Neural progenitor cell (in vitro differentiated cells): ENCODE measurements around the gene SATB2. TPM values are rescaled to one million over a fixed set of nuclear protein-coding genes. Genes with fewer than 3 reads are reported as not detected.

Experiments
- DNase-seq: peaks from one replicate; pipeline ENCODE4 v3.0.0-alpha.2; 2016; ENCODE audit warnings: low spot score
- H2AFZ ChIP-seq: fragments of 200-600 bp; sonication (generic); replicated peaks from 2 replicates; pipeline ENCODE4 v1.6.1; 2016; ENCODE audit warnings: antibody characterized with exemption
- H3F3A ChIP-seq: fragments of 200-600 bp; sonication (generic); 2 replicates; pipeline ENCODE4 v1.6.1; 2016; ENCODE audit warnings: antibody characterized with exemption, low read depth
- H3K27ac ChIP-seq: fragments of 200-600 bp; sonication (generic); 2 replicates; pipeline ENCODE4 v1.5.1; 2016; ENCODE audit warnings: mild to moderate bottlenecking
- H3K27me3 ChIP-seq: fragments of 200-600 bp; sonication (generic); 2 replicates; pipeline ENCODE4 v1.6.1; 2016; ENCODE audit warnings: mild to moderate bottlenecking, moderate library complexity
- H3K36me3 ChIP-seq: fragments of 200-600 bp; sonication (generic); 2 replicates; pipeline ENCODE4 v1.5.1; 2016
- H3K4me1 ChIP-seq: fragments of 200-600 bp; sonication (generic); 2 replicates; pipeline ENCODE4 v1.6.1; 2016; ENCODE audit warnings: mixed run types
- H3K4me2 ChIP-seq: fragments of 200-600 bp; sonication (generic); 2 replicates; pipeline ENCODE4 v1.6.1; 2016
- H3K4me3 ChIP-seq: fragments of 200-600 bp; sonication (generic); 2 replicates; pipeline ENCODE4 v1.5.1; 2016
- H3K79me2 ChIP-seq: fragments of 200-600 bp; sonication (generic); 2 replicates; pipeline ENCODE4 v1.6.1; 2016; ENCODE audit warnings: low read depth
- H3K9ac ChIP-seq: fragments of 200-600 bp; sonication (generic); 2 replicates; pipeline ENCODE4 v1.6.1; 2016
- H3K9me3 ChIP-seq: fragments of 200-600 bp; sonication (generic); 2 replicates; pipeline ENCODE4 v1.5.1; 2016; ENCODE audit warnings: low read depth
- H4K20me1 ChIP-seq: fragments of 200-600 bp; sonication (generic); 2 replicates; pipeline ENCODE4 v1.6.1; 2016; ENCODE audit warnings: low read depth
- H3K27ac Mint-ChIP-seq: 3 replicates; pipeline ENCODE4 v1.8.0; 2021; ENCODE audit warnings: mixed read lengths
- H3K27me3 Mint-ChIP-seq: 2 replicates; pipeline ENCODE4 v1.8.0; 2022; ENCODE audit warnings: low read depth, mild to moderate bottlenecking, inconsistent platforms, moderate library complexity, mixed read lengths; ENCODE audit not compliant: insufficient read depth
- H3K36me3 Mint-ChIP-seq: 3 replicates; pipeline ENCODE4 v1.8.0; 2021; ENCODE audit warnings: mixed read lengths
- H3K4me1 Mint-ChIP-seq: 3 replicates; pipeline ENCODE4 v1.8.0; 2021; ENCODE audit warnings: mixed read lengths
- H3K4me3 Mint-ChIP-seq: 3 replicates; pipeline ENCODE4 v1.8.0; 2021; ENCODE audit warnings: mild to moderate bottlenecking, moderate library complexity, mixed read lengths
- H3K9me3 Mint-ChIP-seq: 3 replicates; pipeline ENCODE4 v1.8.0; 2020; ENCODE audit warnings: mixed read lengths
- CTCF ChIP-seq: fragments of 200-600 bp; sonication (generic); IDR thresholded peaks from 2 replicates; pipeline ENCODE4 v1.5.1; 2017; ENCODE audit warnings: antibody characterized with exemption, mild to moderate bottlenecking
- EZH2 ChIP-seq: fragments of 200-600 bp; sonication (generic); IDR thresholded peaks from 2 replicates; pipeline ENCODE4 v1.6.1; 2017; ENCODE audit warnings: antibody characterized with exemption, mild to moderate bottlenecking, moderate library complexity
- EZH2phosphoT487 ChIP-seq: fragments of 200-600 bp; sonication (generic); IDR thresholded peaks from 2 replicates; pipeline ENCODE4 v1.6.1; 2017; ENCODE audit warnings: antibody characterized with exemption
- total RNA-seq: library from RNA; depleted of rRNA; stranded (reverse); fragments of >200 nt; gene quantifications from 2 replicates; pipeline ENCODE4 v1.2.3, GENCODE V29; 2015; ENCODE audit warnings: low replicate concordance

The SATB2 gene
- total RNA-seq, 1 donor from 2014 or later: 3.7 TPM

- H3K4me3 Mint-ChIP-seq: no peak overlapping the region
- H3K9me3 Mint-ChIP-seq: no peaks in the 10 kb centered on the region
- Histone ChIP-seq H2AFZ (no peak overlapping the region), H3K4me1 (no peaks in the 10 kb centered on the region), H3K27ac (no peak overlapping the region), H3K27me3 (peaks cover 11% of the 10 kb centered on the region), H3K9me3 (no peaks in the 10 kb centered on the region), H3K4me2 (no peak overlapping the region), H4K20me1 (peaks cover 5% of the 10 kb centered on the region), H3K36me3 (no peaks in the 10 kb centered on the region), H3F3A (no peaks in the 10 kb centered on the region), H3K79me2 (no peaks in the 10 kb centered on the region), H3K4me3 (no peak overlapping the region), H3K9ac (no peak overlapping the region)
- no peak overlapping the region for H3K27ac Mint-ChIP-seq
- no peak for DNase-seq
- no peaks in the 10 kb centered on the region for H3K36me3 Mint-ChIP-seq
- no peaks in the 10 kb centered on the region for H3K27me3 Mint-ChIP-seq
- TF ChIP-seq EZH2phosphoT487: no peak
- TF ChIP-seq EZH2: no peak
- TF ChIP-seq CTCF: no peak
- H3K4me1 Mint-ChIP-seq: peaks cover 5% of the 10 kb centered on the region
Observed at GRCh38 chr2:199449455-199449854, 8.3 kb downstream of the SATB2 start.

- H3K27me3 ChIP-seq: no peaks in the 10 kb centered on the region
- H3K4me1 ChIP-seq: no peaks in the 10 kb centered on the region
- no peak overlapping the region for H3K4me3 ChIP-seq
- DNase-seq: no peak
- no peak overlapping the region for H2AFZ ChIP-seq
- no peak overlapping the region for H3K27ac ChIP-seq
- no peaks in the 10 kb centered on the region for H3K27me3 Mint-ChIP-seq
- H3K4me2 ChIP-seq: no peak overlapping the region
- H3K9ac ChIP-seq: no peak overlapping the region
- no peaks in the 10 kb centered on the region for H3K9me3 Mint-ChIP-seq
- H3K79me2 ChIP-seq: no peaks in the 10 kb centered on the region
- H3F3A ChIP-seq: no peaks in the 10 kb centered on the region
- TF ChIP-seq EZH2phosphoT487 (no peak), EZH2 (no peak), CTCF (no peak)
- no peaks in the 10 kb centered on the region for H3K9me3 ChIP-seq
- no peaks in the 10 kb centered on the region for H3K36me3 Mint-ChIP-seq
- no peaks in the 10 kb centered on the region for H4K20me1 ChIP-seq
- no peaks in the 10 kb centered on the region for H3K36me3 ChIP-seq
- H3K4me3 Mint-ChIP-seq: no peak overlapping the region
- H3K27ac Mint-ChIP-seq: no peak overlapping the region
- H3K4me1 Mint-ChIP-seq: no peaks in the 10 kb centered on the region
Observed at GRCh38 chr2:199446996-199447576, 10.7 kb downstream of the SATB2 start.

- no peak overlapping the region for H3K9ac ChIP-seq
- Mint-ChIP-seq H3K27me3 (no peaks in the 10 kb centered on the region), H3K9me3 (no peaks in the 10 kb centered on the region), H3K36me3 (no peaks in the 10 kb centered on the region), H3K4me3 (no peak overlapping the region), H3K27ac (no peak overlapping the region), H3K4me1 (no peaks in the 10 kb centered on the region)
- H3K4me2 ChIP-seq: no peak overlapping the region
- no peak for DNase-seq
- no peaks in the 10 kb centered on the region for H3K9me3 ChIP-seq
- no peaks in the 10 kb centered on the region for H3K79me2 ChIP-seq
- H4K20me1 ChIP-seq: no peaks in the 10 kb centered on the region
- H3K4me1 ChIP-seq: peaks cover under 1% of the 10 kb centered on the region
- H3F3A ChIP-seq: no peaks in the 10 kb centered on the region
- no peaks in the 10 kb centered on the region for H3K27me3 ChIP-seq
- H3K36me3 ChIP-seq: no peaks in the 10 kb centered on the region
- no peak overlapping the region for H3K4me3 ChIP-seq
- TF ChIP-seq EZH2phosphoT487: no peak
- TF ChIP-seq EZH2: no peak
- TF ChIP-seq CTCF: no peak
- H2AFZ ChIP-seq: no peak overlapping the region
- H3K27ac ChIP-seq: no peak overlapping the region
Observed at GRCh38 chr2:199444749-199445148, 13.0 kb downstream of the SATB2 start.
